HG02852 (cell line): ENCODE results near the gene ZNF106.
A peak's percentile ranks its signal among the peaks of the same experiment; 100 is the strongest.

Experiments
- ATAC-seq: cut with Tn5 transposase; IDR thresholded peaks from one replicate; pipeline ENCODE4 v1.9.1; 2021; ENCODE audit warnings: mild to moderate bottlenecking, moderate library complexity; ENCODE audit not compliant: unreplicated experiment

Gene ZNF106

GRCh38 chr15:42482701-42483100, 8.2 kb downstream of the ZNF106 start:
- ATAC-seq: no peak

- no peak for ATAC-seq
These were observed 16.1 kb downstream of the ZNF106 start for GRCh38 chr15:42474827-42475226.

- ATAC-seq: no peak
These were observed 19.9 kb downstream of the ZNF106 start for GRCh38 chr15:42471002-42471401.

GRCh38 chr15:42465520-42466259, 25.3 kb downstream of the ZNF106 start:
- no peak for ATAC-seq

GRCh38 chr15:42461261-42461660, 29.7 kb downstream of the ZNF106 start:
- no peak for ATAC-seq

GRCh38 chr15:42457445-42458442, 33.2 kb downstream of the ZNF106 start:
- peak; percentile 87 for ATAC-seq

- no peak for ATAC-seq
These were observed 34.0 kb downstream of the ZNF106 start for GRCh38 chr15:42456971-42457370.

GRCh38 chr15:42456531-42456930, 34.4 kb downstream of the ZNF106 start:
- no peak for ATAC-seq

- no peak for ATAC-seq
These were observed 37.1 kb downstream of the ZNF106 start for GRCh38 chr15:42453826-42454225.

- no peak for ATAC-seq
These were observed 40.5 kb downstream of the ZNF106 start for GRCh38 chr15:42450425-42450790.

- no peak for ATAC-seq
These were observed 41.0 kb downstream of the ZNF106 start for GRCh38 chr15:42449770-42450424.

GRCh38 chr15:42448281-42448680, 42.7 kb downstream of the ZNF106 start:
- no peak for ATAC-seq

GRCh38 chr15:42447599-42447998, 43.3 kb downstream of the ZNF106 start:
- no peak for ATAC-seq

GRCh38 chr15:42445551-42445950, 45.4 kb downstream of the ZNF106 start:
- no peak for ATAC-seq

GRCh38 chr15:42444415-42445063, 46.4 kb downstream of the ZNF106 start:
- ATAC-seq: no peak

GRCh38 chr15:42427429-42428223, 63.3 kb downstream of the ZNF106 start:
- ATAC-seq: no peak

GRCh38 chr15:42421376-42421775, 69.6 kb downstream of the ZNF106 start:
- no peak for ATAC-seq

- no peak for ATAC-seq
These were observed 71.6 kb downstream of the ZNF106 start for GRCh38 chr15:42419369-42419768.

- ATAC-seq: no peak
These were observed 77.0 kb downstream of the ZNF106 start for GRCh38 chr15:42413920-42414319.

GRCh38 chr15:42411884-42412283, 79.1 kb downstream of the ZNF106 start:
- no peak for ATAC-seq
